GM23338 (cell line): ENCODE measurements around the gene MRM2. TPM values are rescaled to one million over a fixed set of nuclear protein-coding genes. Genes with fewer than 3 reads are reported as not detected.

ENCODE experiments used
- ATAC-seq: fragments of 200-7000 bp; cut with Tn5 transposase; 3 replicates; pipeline ENCODE4 v1.9.1; 2020
- DNase-seq: peaks from one replicate; pipeline ENCODE4 v3.0.0-alpha.2; 2015; ENCODE audit warnings: low spot score
- H2AFZ ChIP-seq: fragments of 200-600 bp; sonication (generic); 2 replicates; pipeline ENCODE4 v1.8.0; 2016; ENCODE audit warnings: antibody characterized with exemption, mild to moderate bottlenecking, moderate library complexity
- H3F3A ChIP-seq: fragments of 200-600 bp; sonication (generic); replicated peaks from 2 replicates; pipeline ENCODE4 v1.8.0; 2017; ENCODE audit warnings: antibody characterized with exemption, mixed run types, low read depth
- H3K27ac ChIP-seq: fragments of 200-600 bp; sonication (generic); 2 replicates; pipeline ENCODE4 v1.6.1; 2016; ENCODE audit warnings: low read depth
- H3K27me3 ChIP-seq: fragments of 200-600 bp; sonication (generic); 2 replicates; pipeline ENCODE4 v1.8.0; 2016; ENCODE audit warnings: mild to moderate bottlenecking, mixed run types, moderate library complexity; ENCODE audit not compliant: insufficient read depth
- H3K36me3 ChIP-seq: fragments of 200-600 bp; sonication (generic); 2 replicates; pipeline ENCODE4 v1.8.0; 2016; ENCODE audit warnings: mild to moderate bottlenecking; ENCODE audit not compliant: insufficient read depth
- H3K4me1 ChIP-seq: fragments of 200-600 bp; sonication (generic); 2 replicates; pipeline ENCODE4 v1.8.0; 2016; ENCODE audit warnings: mild to moderate bottlenecking, moderate library complexity; ENCODE audit not compliant: insufficient read depth
- H3K4me2 ChIP-seq: fragments of 200-600 bp; sonication (generic); 2 replicates; pipeline ENCODE4 v1.7.1; 2017; ENCODE audit warnings: mixed run types
- H3K4me3 ChIP-seq: fragments of 200-600 bp; sonication (generic); 2 replicates; pipeline ENCODE4 v1.6.1; 2016; ENCODE audit warnings: mixed run types
- H3K79me2 ChIP-seq: fragments of 200-600 bp; sonication (generic); replicated peaks from 2 replicates; pipeline ENCODE4 v1.8.0; 2017; ENCODE audit warnings: mild to moderate bottlenecking; ENCODE audit not compliant: insufficient read depth
- H3K9me2 ChIP-seq: fragments of 200-600 bp; sonication (generic); 2 replicates; pipeline ENCODE4 v1.8.0; 2017; ENCODE audit not compliant: insufficient read depth
- H4K20me1 ChIP-seq: fragments of 200-600 bp; sonication (generic); replicated peaks from 2 replicates; pipeline ENCODE4 v1.8.0; 2017; ENCODE audit warnings: mild to moderate bottlenecking; ENCODE audit not compliant: insufficient read depth
- H3K27ac Mint-ChIP-seq: 2 replicates; pipeline ENCODE4 v1.8.0; 2020; ENCODE audit warnings: inconsistent platforms, mild to moderate bottlenecking, moderate library complexity, mixed read lengths
- H3K27me3 Mint-ChIP-seq: 3 replicates; pipeline ENCODE4 v1.8.0; 2022; ENCODE audit warnings: low read depth, mild to moderate bottlenecking, moderate library complexity, mixed read lengths, inconsistent platforms; ENCODE audit not compliant: insufficient read depth, poor library complexity
- H3K36me3 Mint-ChIP-seq: 3 replicates; pipeline ENCODE4 v1.8.0; 2021; ENCODE audit warnings: low read depth, mild to moderate bottlenecking, inconsistent platforms, moderate library complexity, mixed read lengths
- H3K4me1 Mint-ChIP-seq: 3 replicates; pipeline ENCODE4 v1.8.0; 2020; ENCODE audit warnings: mild to moderate bottlenecking, inconsistent platforms, mixed read lengths
- H3K4me3 Mint-ChIP-seq: 3 replicates; pipeline ENCODE4 v1.8.0; 2021; ENCODE audit warnings: moderate library complexity, mild to moderate bottlenecking, inconsistent platforms, mixed read lengths
- H3K9me3 Mint-ChIP-seq: 3 replicates; pipeline ENCODE4 v1.8.0; 2020; ENCODE audit warnings: moderate library complexity, mild to moderate bottlenecking, inconsistent platforms, mixed read lengths
- CREB1 ChIP-seq: fragments of 250-450 bp; sonication (Bioruptor Pico); IDR thresholded peaks from 2 replicates; pipeline ENCODE4 v1.5.0; 2020; ENCODE audit warnings: low read depth, mild to moderate bottlenecking, moderate library complexity
- EZH2 ChIP-seq: fragments of 200-600 bp; sonication (generic); IDR thresholded peaks from one replicate; pipeline ENCODE4 v1.8.0; 2017; ENCODE audit warnings: antibody characterized with exemption, mild to moderate bottlenecking, low read depth; ENCODE audit not compliant: unreplicated experiment
- NANOG ChIP-seq: IDR thresholded peaks from 2 replicates; pipeline ENCODE4 v1.6.1; 2016; ENCODE audit warnings: antibody characterized with exemption, borderline replicate concordance
- STAT1 ChIP-seq: IDR thresholded peaks from one replicate; pipeline ENCODE4 v1.6.1; 2016; ENCODE audit warnings: antibody characterized with exemption; ENCODE audit not compliant: unreplicated experiment
- ZNF331 ChIP-seq: fragments of 250-450 bp; sonication (Bioruptor Pico); IDR thresholded peaks from 2 replicates; pipeline ENCODE4 v1.5.0; 2020; ENCODE audit warnings: low read depth, mild to moderate bottlenecking, moderate library complexity
- polyA plus RNA-seq: library from polyadenylated mRNA; unstranded; fragments of >200 nt; fragmentation: Nextera tagmentation; extraction: Ambion mirVana; gene quantifications from 2 replicates; pipeline ENCODE4 v1.2.1, GENCODE V29; 2016
- total RNA-seq: library from RNA; depleted of rRNA; stranded (reverse); fragments of >200 nt; shearing (Covaris generic); gene quantifications from 2 replicates; pipeline ENCODE4 v1.2.3, GENCODE V29; 2014
- TF ChIP-seq, protein P1 (sequence below), 2 experiments: fragments of 200-600 bp in 1 of 2; sonication (generic) in 1 of 2; conservative IDR thresholded peaks; 2 replicates each; pipeline versions ENCODE4 v1.5.1 to v1.6.1; 2016 to 2017; ENCODE audit warnings: antibody characterized with exemption in 2 of 2, low read depth in 2 of 2, mild to moderate bottlenecking in 2 of 2, moderate library complexity in 1 of 2

The MRM2 gene
- total and polyA plus RNA-seq, 2 experiments from 2014 or later: 30.0 to 37.8 TPM

DNA sequence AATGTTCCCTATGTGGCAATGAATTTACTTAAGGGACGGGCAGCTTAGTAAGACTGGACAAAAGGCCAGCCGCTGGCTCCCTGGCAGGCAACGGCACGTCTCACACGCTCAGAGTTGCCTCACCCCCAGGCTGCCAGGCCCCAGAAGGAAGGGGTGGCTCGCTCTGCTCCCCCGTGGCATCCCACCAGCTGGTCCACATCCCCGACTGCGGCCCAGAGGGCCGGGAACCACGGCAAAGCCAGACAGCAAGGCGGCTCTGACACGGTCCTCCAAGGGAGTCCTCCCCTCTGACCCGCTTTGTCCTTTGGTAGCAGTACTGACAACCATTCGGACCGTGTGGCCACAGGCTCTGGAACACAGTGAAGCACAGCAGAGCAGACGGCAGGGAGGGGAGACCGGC, 34.1 kb upstream of the MRM2 start:
- no peak overlapping the region for H3K4me3 Mint-ChIP-seq
- TF ChIP-seq STAT1 (no peak), CREB1 (CRISPR knock-in tag) (no peak), ZNF331 (CRISPR knock-in tag) (no peak), EZH2 (no peak), NANOG (no peak)
- TF ChIP-seq, protein P1, sequence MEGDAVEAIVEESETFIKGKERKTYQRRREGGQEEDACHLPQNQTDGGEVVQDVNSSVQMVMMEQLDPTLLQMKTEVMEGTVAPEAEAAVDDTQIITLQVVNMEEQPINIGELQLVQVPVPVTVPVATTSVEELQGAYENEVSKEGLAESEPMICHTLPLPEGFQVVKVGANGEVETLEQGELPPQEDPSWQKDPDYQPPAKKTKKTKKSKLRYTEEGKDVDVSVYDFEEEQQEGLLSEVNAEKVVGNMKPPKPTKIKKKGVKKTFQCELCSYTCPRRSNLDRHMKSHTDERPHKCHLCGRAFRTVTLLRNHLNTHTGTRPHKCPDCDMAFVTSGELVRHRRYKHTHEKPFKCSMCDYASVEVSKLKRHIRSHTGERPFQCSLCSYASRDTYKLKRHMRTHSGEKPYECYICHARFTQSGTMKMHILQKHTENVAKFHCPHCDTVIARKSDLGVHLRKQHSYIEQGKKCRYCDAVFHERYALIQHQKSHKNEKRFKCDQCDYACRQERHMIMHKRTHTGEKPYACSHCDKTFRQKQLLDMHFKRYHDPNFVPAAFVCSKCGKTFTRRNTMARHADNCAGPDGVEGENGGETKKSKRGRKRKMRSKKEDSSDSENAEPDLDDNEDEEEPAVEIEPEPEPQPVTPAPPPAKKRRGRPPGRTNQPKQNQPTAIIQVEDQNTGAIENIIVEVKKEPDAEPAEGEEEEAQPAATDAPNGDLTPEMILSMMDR (conservative IDR thresholded peaks at IDR 0.05; ENCODE audit: low read depth in 2 of 2): no peak
- H3K4me1 Mint-ChIP-seq: no peaks in the 10 kb centered on the region; the same call in 1 of the 3 replicates
- no peak for ATAC-seq
- no peaks in the 10 kb centered on the region for H4K20me1 ChIP-seq
- H3K36me3 Mint-ChIP-seq: peaks cover 18% of the 10 kb centered on the region
- H3K27me3 ChIP-seq: no peaks in the 10 kb centered on the region
- H3K4me2 ChIP-seq: no peak overlapping the region
- H3F3A ChIP-seq: no peaks in the 10 kb centered on the region
- no peak overlapping the region for H3K27ac Mint-ChIP-seq
- H3K79me2 ChIP-seq: peaks cover 16% of the 10 kb centered on the region
- H3K36me3 ChIP-seq: 0 out of 2 replicates have a peak, but pooled peaks cover 2% of the 10 kb centered on the region
- H3K27me3 Mint-ChIP-seq: peaks cover 6% of the 10 kb centered on the region
- DNase-seq: no peak
- H3K27ac ChIP-seq: no peak overlapping the region
- no peaks in the 10 kb centered on the region for H3K4me1 ChIP-seq
- H2AFZ ChIP-seq: no peak overlapping the region
- no peaks in the 10 kb centered on the region for H3K9me2 ChIP-seq
- H3K9me3 Mint-ChIP-seq: no peaks in the 10 kb centered on the region
- no peak overlapping the region for H3K4me3 ChIP-seq

DNA sequence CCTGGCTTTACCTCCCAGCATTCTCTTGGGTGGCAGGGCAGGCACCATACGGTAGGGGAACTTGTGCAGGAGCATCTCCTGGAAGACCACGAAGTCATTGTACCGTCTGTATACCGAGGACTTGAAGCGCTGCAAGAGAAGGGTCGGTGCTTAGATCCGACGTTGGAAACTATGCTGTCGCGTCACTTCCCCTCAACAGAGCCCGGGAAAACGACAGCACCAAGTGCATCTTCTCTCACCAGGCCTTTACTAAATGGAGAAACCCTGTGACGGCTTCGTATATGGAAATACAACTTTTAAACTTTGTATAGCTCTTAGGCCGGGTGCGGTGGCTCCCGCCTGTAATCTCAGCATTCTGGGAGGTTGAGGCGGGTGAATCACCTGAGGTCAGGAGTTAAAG, 33.1 kb upstream of the MRM2 start:
- H3K4me3 ChIP-seq: no peak overlapping the region
- no peak overlapping the region for H2AFZ ChIP-seq
- DNase-seq (no peak), ATAC-seq (no peak)
- no peaks in the 10 kb centered on the region for H4K20me1 ChIP-seq
- H3F3A ChIP-seq: no peaks in the 10 kb centered on the region
- Mint-ChIP-seq H3K27me3 (peaks cover 6% of the 10 kb centered on the region), H3K4me3 (no peak overlapping the region), H3K27ac (no peak overlapping the region), H3K4me1 (peaks cover 2% of the 10 kb centered on the region), H3K36me3 (peaks cover 18% of the 10 kb centered on the region), H3K9me3 (no peaks in the 10 kb centered on the region)
- H3K27me3 ChIP-seq: no peaks in the 10 kb centered on the region
- no peak overlapping the region for H3K4me2 ChIP-seq
- 0 out of 2 replicates have a peak, but pooled peaks cover 2% of the 10 kb centered on the region for H3K36me3 ChIP-seq
- no peak overlapping the region for H3K27ac ChIP-seq
- peaks cover 8% of the 10 kb centered on the region; the same call in 1 of the 2 replicates for H3K79me2 ChIP-seq
- 0 out of 2 replicates have a peak, but pooled peaks cover 5% of the 10 kb centered on the region for H3K4me1 ChIP-seq
- H3K9me2 ChIP-seq: no peaks in the 10 kb centered on the region
- TF ChIP-seq CREB1 (CRISPR knock-in tag): no peak

DNA sequence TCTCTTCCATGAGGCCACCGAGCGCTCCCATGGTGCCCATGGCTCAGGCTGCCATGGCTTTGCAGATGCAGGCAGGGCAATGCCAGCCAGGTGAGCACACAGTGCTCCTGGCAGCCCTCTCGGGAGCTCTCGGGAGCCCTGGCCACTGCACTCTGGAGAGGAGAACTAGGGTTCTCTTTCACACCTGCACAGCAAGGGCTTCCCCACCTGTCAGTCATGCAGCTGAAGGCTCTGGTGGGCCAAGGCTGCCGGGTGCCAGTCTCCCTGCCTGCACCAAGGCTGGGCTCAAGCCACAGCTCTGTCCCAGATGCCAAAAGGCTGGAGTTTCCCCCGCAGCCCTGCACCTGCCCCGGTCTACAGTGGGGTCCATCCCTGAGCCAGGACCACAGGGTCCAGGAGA, 32.7 kb upstream of the MRM2 start:
- Mint-ChIP-seq H3K36me3 (peaks cover 19% of the 10 kb centered on the region), H3K9me3 (peaks cover under 1% of the 10 kb centered on the region), H3K4me1 (peaks cover 3% of the 10 kb centered on the region), H3K27ac (no peak overlapping the region), H3K4me3 (no peak overlapping the region), H3K27me3 (peaks cover 5% of the 10 kb centered on the region)
- DNase-seq (no peak), ATAC-seq (no peak)
- Histone ChIP-seq H4K20me1 (no peaks in the 10 kb centered on the region), H3K27me3 (no peaks in the 10 kb centered on the region), H3K9me2 (no peaks in the 10 kb centered on the region), H3K4me3 (no peak overlapping the region), H3F3A (0 out of 2 replicates have a peak, but pooled peaks cover 3% of the 10 kb centered on the region), H3K79me2 (peaks cover 3% of the 10 kb centered on the region; the same call in 1 of the 2 replicates), H3K27ac (no peak overlapping the region), H3K4me2 (no peak overlapping the region), H3K36me3 (0 out of 2 replicates have a peak, but pooled peaks cover 2% of the 10 kb centered on the region), H2AFZ (no peak overlapping the region), H3K4me1 (peaks cover 9% of the 10 kb centered on the region; the same call in 1 of the 2 replicates)
- TF ChIP-seq, protein P1 (conservative IDR thresholded peaks at IDR 0.05; ENCODE audit: low read depth in 2 of 2): no peak
- TF ChIP-seq ZNF331 (CRISPR knock-in tag): no peak
